Activated CD4-positive, alpha-beta memory T cell treated with anti-CD3 and anti-CD28 coated beads, Interleukin-2, amount 10 ng/mL, durations not matched to agents 7 days and 5 days (primary cell): ENCODE results near the gene PKN1. TPM values are rescaled to one million over a fixed set of nuclear protein-coding genes. Genes with fewer than 3 reads are reported as not detected.
"Not testable (repeated sequence)": the region's sequence is repeated elsewhere in the genome, so short reads cannot be mapped to it uniquely, and the experiment has no call there.

Experiments
- CTCF ChIA-PET: fragments of 350-600 bp; sonication (Branson Sonifier 250); formaldehyde crosslinking; loops from one replicate; lab custom pipeline; 2021; ENCODE audit warnings: antibody characterized with exemption, inconsistent platforms; lab: Charles Lee
- POLR2A ChIA-PET: fragments of 350-600 bp; sonication (Branson Sonifier 250); formaldehyde crosslinking; loops from one replicate; lab custom pipeline; 2021; ENCODE audit warnings: antibody characterized with exemption; lab: Charles Lee
- DNase-seq: peaks from one replicate; pipeline ENCODE4 v3.0.0-alpha.2; 2020
- H3K27ac Mint-ChIP-seq: one replicate; pipeline ENCODE4 v1.8.0; 2021; ENCODE audit warnings: mild to moderate bottlenecking, mixed read lengths
- H3K27me3 Mint-ChIP-seq: one replicate; pipeline ENCODE4 v1.8.0; 2021; ENCODE audit warnings: mixed read lengths
- H3K36me3 Mint-ChIP-seq: one replicate; pipeline ENCODE4 v1.8.0; 2021; ENCODE audit warnings: low read depth, mixed read lengths
- H3K4me1 Mint-ChIP-seq: one replicate; pipeline ENCODE4 v1.8.0; 2021; ENCODE audit warnings: mixed read lengths
- H3K4me3 Mint-ChIP-seq: one replicate; pipeline ENCODE4 v1.8.0; 2021; ENCODE audit warnings: mild to moderate bottlenecking, mixed read lengths
- H3K9me3 Mint-ChIP-seq: one replicate; pipeline ENCODE4 v1.8.0; 2021; ENCODE audit warnings: mixed read lengths
- total RNA-seq, 2 experiments: library from RNA; stranded (reverse); gene quantifications; one replicate each; pipeline ENCODE4 v1.2.3, GENCODE V29; 2021

PKN1 gene
- 100 to 1,000 TPM; 219 to 232 TPM for total RNA-seq

DNA sequence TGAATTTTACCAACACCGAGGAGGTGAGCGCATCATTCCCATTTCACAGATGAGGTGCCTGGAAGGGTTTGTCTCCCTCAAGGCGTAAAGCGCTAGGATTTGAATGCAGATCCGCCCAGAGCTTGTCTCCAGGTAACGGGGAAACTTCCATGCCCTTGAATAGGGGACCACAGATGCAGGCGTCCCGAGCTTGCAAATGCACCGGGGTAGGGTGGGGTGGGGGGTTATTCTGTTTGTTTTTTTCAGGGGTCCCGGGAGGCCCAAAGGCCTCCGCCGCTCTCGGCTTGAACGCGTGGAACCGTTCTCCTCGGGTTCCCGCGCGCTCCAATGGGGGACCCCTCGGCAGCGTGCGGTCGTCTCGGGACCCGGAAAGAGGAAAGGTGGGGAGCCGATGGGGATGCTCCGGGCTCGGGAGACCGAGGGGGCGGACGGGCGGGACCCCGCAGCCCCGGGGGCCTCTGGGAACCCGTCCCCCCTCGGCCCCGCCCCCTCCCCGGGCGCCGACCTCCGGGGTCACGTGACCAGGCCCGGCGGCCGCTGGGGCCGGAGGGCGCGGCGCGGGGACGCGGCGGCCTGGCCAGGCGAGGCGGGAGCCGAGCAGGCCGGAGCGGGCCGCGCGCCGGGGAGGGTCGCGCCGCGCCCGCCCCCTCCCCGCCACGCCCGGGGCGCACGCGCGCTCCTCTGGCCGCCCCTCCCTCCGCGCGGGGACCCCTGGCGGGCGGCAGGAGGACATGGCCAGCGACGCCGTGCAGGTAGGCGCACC, at the start of gene PKN1:
PKN1 (plus strand) TSS at position 516 of the 763 bp plus-strand sequence; CDS start at position 732, 216 bp downstream.
- peaks cover 5% of the 10 kb centered on the region for H3K36me3 Mint-ChIP-seq
- CTCF ChIA-PET = interaction anchor here (0.7 to 3.2 kb wide), 18 partner anchors 9 to 319 kb away, joined by 3 to 25 read pairs (median 5); partner anchors contain the start of genes ASF1B, DDX39A and PTGER1
- H3K4me1 Mint-ChIP-seq = peaks cover 39% of the 10 kb centered on the region

DNA sequence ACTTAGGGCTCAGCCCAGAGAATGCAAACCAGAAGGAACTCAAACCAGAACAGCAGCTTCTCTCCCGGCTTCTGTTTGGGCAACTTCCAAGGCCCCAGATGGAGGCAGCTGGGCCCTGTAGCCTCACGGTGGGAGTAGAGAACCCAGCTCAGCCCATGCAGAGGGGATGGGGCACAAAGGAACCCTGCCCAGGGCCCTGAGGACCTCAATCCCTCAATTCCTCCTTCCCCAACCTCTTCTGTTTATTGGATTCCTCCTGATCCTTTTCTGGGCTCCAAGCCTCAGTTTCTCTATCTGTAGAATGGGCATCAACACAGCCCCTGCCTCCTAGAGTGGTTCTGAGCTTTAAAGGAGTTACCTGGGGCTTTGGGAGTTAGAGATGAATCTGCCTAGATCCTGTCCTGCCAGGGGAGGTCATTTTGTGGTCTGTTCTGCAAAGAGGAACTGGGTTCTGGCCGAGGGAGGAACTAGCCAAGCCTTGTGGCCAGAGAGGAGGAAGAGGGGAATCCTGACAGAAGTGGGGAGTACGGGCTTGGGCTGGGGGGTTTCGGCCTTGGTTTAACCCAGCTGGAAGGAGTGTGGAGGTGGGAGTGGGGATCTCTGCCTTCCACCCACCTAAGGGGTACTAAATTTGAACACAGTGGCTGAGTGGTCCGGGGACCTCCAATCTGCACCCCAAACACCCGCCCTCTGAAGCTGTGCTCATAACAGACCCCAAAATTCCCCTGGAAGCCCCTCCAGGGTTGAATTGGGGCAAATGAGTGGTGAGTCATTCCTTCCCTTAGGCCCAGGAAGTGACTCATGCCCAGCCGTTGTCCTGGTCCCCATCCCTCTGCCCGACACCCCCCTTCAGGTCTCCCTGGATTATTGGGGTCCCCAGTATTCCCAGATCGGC, 49.2 kb upstream of the PKN1 start:
- no peaks in the 10 kb centered on the region for H3K27me3 Mint-ChIP-seq
- peaks cover 57% of the 10 kb centered on the region for H3K36me3 Mint-ChIP-seq
- ChIA-PET POLR2A (interaction anchor here (0.5 to 15.5 kb wide), 9 partner anchors 9 to 308 kb away, joined by 3 to 308 read pairs (median 35); partner anchors contain the start of gene DDX39A), CTCF (interaction anchor here (0.6 to 5.0 kb wide), 10 partner anchors 13 to 247 kb away, joined by 3 to 31 read pairs (median 5); partner anchors contain the start of gene ASF1B)
- peaks cover 38% of the 10 kb centered on the region for H3K4me1 Mint-ChIP-seq
- H3K4me3 Mint-ChIP-seq = peak overlapping the region; percentile 92
- H3K9me3 Mint-ChIP-seq = no peaks in the 10 kb centered on the region
- DNase-seq = peak; percentile 63
- peak overlapping the region; percentile 90 for H3K27ac Mint-ChIP-seq

More for the DNA sequence above, at the start of gene PKN1:
- DNase-seq = peak; percentile 58
- POLR2A ChIA-PET = interaction anchor here (1.1 to 2.7 kb wide), 6 partner anchors 8 to 297 kb away, joined by 3 to 28 read pairs (median 4); partner anchors contain the start of genes ASF1B, DDX39A and GIPC1
- Mint-ChIP-seq H3K4me3 (peak within 1 kb of the TSS; percentile 76), H3K9me3 (no peaks in the 10 kb centered on the region), H3K27ac (peak within 1 kb of the TSS; percentile 74), H3K27me3 (peaks cover 10% of the 10 kb centered on the region)

DNA sequence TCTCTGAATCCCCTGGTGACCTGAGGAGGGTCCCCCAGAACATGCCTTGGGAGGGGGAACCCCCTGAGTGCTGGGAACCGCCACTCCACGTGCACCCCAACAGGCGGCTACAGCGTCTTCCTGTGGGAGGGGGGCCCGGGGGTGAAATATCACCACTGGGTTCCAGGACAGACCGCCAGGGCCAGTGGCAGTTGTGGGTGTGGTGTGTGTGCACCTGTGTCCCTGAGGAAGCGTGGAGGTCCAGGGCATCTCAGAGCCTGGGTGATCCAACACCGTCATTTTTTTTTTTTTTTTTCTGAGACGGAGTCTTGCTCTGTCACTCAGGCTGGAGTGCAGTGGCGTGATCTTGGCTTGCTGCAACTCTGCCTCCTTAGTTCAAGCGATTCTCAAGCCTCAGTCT, 47.6 kb upstream of the PKN1 start:
- Mint-ChIP-seq H3K9me3 (no peaks in the 10 kb centered on the region), H3K36me3 (peaks cover 67% of the 10 kb centered on the region), H3K4me3 (peak overlapping the region; percentile 92), H3K27ac (peak overlapping the region; percentile 90), H3K4me1 (peaks cover 25% of the 10 kb centered on the region), H3K27me3 (no peaks in the 10 kb centered on the region)
- POLR2A ChIA-PET = interaction anchor here (5.1 to 15.5 kb wide), 4 partner anchors 8 to 22 kb away, joined by 35 to 308 read pairs (median 138); no protein-coding TSS in a partner anchor
- DNase-seq = peak; percentile 40
- CTCF ChIA-PET = interaction anchor here (0.7 to 1.4 kb wide), 4 partner anchors 15 to 185 kb away, joined by 3 to 5 read pairs (median 3); no protein-coding TSS in a partner anchor

DNA sequence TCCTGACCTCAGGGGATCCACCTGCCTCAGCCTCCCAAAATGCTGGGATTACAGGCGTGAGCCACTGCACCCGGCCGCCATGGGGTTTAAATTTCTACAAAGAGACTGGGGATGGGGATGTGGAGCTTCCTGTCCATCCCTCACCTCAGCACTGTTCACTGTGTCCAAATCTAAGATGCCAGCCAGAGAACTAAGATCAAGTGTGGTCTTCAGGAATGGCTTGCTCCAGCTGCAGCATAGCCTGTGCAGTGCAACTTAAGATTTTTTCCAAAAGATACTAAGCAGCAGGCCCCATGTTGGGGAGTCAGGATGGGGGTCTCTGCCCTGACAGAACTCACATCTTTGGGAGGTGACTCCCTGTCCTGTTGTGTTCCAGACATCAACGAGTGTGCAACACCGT, 42.6 kb upstream of the PKN1 start:
- Mint-ChIP-seq H3K36me3 (peaks cover 72% of the 10 kb centered on the region), H3K27ac (no peak overlapping the region), H3K9me3 (no peaks in the 10 kb centered on the region), H3K4me3 (no peak overlapping the region), H3K4me1 (peaks cover 17% of the 10 kb centered on the region), H3K27me3 (no peaks in the 10 kb centered on the region)
- CTCF ChIA-PET = interaction anchor here (0.6 to 1.2 kb wide), 2 partner anchors 13 to 29 kb away, joined by 3 read pairs; no protein-coding TSS in a partner anchor
- POLR2A ChIA-PET = interaction anchor here (0.9 to 7.4 kb wide), 4 partner anchors 7 to 19 kb away, joined by 4 to 58 read pairs (median 4); partner anchors contain the start of gene ADGRE5
- DNase-seq = no peak

DNA sequence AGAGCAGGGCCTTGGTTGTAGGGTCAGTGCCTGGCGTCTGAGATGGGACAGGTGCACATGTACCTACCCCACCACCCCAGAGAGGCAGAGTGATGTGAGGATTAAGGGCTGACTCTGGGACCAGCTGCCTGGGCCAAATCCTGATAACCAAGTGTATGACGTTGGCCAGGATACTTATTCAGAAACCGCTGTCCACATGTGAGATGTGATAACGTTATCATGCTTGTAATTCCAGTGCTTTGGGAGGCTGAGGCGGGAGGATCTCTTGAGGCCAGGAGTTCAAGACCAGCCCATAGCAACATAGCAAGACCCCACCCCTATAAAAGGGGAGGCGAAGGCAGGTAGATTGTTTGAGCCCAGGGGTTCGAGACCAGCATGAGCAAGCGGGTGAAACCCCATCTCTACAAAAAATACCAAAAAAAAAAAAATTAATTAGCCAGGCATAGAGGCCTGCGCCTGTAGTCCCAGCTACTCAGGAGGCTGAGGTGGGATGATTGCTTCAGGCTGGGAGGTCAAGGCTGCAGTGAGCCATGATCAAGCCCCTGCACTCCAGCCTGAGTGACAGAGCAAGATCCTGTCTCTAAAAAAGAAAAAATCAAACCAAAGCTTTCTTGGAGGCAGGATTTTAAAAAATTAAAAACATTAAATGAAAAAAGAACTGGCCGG, 41.8 kb upstream of the PKN1 start:
- H3K27ac Mint-ChIP-seq = no peak overlapping the region
- POLR2A ChIA-PET = interaction anchor here (0.9 to 7.4 kb wide), 4 partner anchors 8 to 19 kb away, joined by 4 to 58 read pairs (median 4); partner anchors contain the start of gene ADGRE5
- H3K36me3 Mint-ChIP-seq = peaks cover 76% of the 10 kb centered on the region

DNA sequence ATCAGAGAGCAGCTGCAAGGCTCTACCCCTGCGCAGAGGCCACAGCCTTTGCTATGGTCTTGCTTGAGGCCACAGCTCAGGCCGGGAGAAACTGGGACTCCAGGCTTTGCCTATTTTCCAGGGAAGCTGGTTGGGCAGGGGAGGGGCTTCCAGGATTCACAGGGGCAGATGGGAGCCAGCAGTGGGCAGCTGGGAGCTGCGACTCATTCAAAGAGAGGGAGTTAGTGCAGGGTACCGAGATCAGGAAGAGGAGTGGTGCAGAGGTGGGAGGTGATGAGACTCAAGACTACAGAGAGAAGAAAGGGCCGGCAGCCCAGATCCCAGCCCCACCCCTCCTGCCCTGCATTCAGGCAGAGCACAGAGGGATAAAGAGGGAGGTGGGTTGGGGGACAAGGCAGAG, 39.8 kb upstream of the PKN1 start:
- Mint-ChIP-seq H3K9me3 (no peaks in the 10 kb centered on the region), H3K36me3 (peaks cover 80% of the 10 kb centered on the region), H3K27me3 (no peaks in the 10 kb centered on the region), H3K27ac (no peak overlapping the region), H3K4me3 (no peak overlapping the region), H3K4me1 (peaks cover 18% of the 10 kb centered on the region)
- DNase-seq = no peak
- ChIA-PET CTCF (no interaction called here), POLR2A (interaction anchor here (1.0 to 7.4 kb wide), 6 partner anchors 10 to 38 kb away, joined by 3 to 58 read pairs (median 5); partner anchors contain the start of gene ADGRE5)

More for the DNA sequence above, 41.8 kb upstream of the PKN1 start:
- H3K27me3 Mint-ChIP-seq = no peaks in the 10 kb centered on the region
- no peaks in the 10 kb centered on the region for H3K9me3 Mint-ChIP-seq
- no peak overlapping the region for H3K4me3 Mint-ChIP-seq
- CTCF ChIA-PET = interaction anchor here (0.7 kb wide), 1 partner anchor 248 kb away, joined by 4 read pairs; no protein-coding TSS in a partner anchor
- H3K4me1 Mint-ChIP-seq = peaks cover 16% of the 10 kb centered on the region
- DNase-seq = no peak

DNA sequence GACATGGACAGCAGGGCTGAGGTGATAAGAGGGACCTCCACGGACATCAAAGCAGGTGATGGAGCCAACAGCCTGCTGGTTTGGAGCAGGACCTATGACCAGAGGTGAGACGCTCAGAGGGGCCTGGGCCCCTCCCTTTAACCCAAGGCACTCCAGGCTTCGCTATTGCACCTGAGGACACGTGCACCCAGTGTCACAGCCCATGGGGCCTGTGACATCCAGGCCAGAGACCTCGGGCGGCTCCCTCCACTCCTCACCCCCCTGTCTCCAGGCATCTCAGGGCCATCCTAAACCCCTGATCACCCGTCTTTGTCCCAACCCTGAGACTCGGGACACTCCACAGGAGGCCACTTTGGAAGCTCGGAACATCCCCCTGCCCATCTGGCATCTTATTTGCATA, 38.9 kb upstream of the PKN1 start:
- H3K4me3 Mint-ChIP-seq = no peak overlapping the region
- no peaks in the 10 kb centered on the region for H3K9me3 Mint-ChIP-seq
- DNase-seq = no peak
- H3K36me3 Mint-ChIP-seq = peaks cover 82% of the 10 kb centered on the region
- POLR2A ChIA-PET = interaction anchor here (1.2 to 7.4 kb wide), 6 partner anchors 11 to 31 kb away, joined by 3 to 58 read pairs (median 4); partner anchors contain the start of gene ADGRE5
- peaks cover 14% of the 10 kb centered on the region for H3K4me1 Mint-ChIP-seq
- CTCF ChIA-PET = interaction anchor here (0.6 to 1.1 kb wide), 2 partner anchors 29 to 33 kb away, joined by 4 to 6 read pairs; no protein-coding TSS in a partner anchor
- H3K27ac Mint-ChIP-seq = no peak overlapping the region
- no peaks in the 10 kb centered on the region for H3K27me3 Mint-ChIP-seq

DNA sequence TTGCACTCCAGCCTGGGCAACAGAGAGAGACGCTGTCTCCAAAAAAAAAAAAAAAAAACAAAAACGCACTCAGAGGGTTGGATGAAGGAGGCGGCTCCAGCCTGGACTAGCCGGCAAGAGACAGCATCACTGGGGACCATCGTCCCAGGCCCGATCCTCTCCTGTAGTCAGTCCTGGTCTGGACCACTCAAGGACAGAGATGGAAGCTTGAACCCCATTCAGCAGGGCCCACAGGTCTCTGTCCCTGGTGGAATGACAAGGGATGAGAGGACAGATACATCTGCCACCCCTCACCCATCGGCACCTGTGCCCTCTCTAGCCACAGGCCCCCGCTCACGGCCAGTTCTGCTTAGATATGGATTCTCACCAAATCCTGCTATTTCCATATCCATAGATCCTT, 37.8 kb upstream of the PKN1 start:
- H3K27me3 Mint-ChIP-seq = no peaks in the 10 kb centered on the region
- ChIA-PET POLR2A (interaction anchor here (1.1 to 7.4 kb wide), 5 partner anchors 10 to 32 kb away, joined by 3 to 58 read pairs (median 4); partner anchors contain the start of gene ADGRE5), CTCF (interaction anchor here (1.2 kb wide), 1 partner anchor 11 kb away, joined by 3 read pairs; no protein-coding TSS in a partner anchor)
- H3K27ac Mint-ChIP-seq = no peak overlapping the region
- H3K4me3 Mint-ChIP-seq = no peak overlapping the region
- peaks cover 14% of the 10 kb centered on the region for H3K4me1 Mint-ChIP-seq
- DNase-seq = no peak
- H3K9me3 Mint-ChIP-seq = no peaks in the 10 kb centered on the region
- peaks cover 75% of the 10 kb centered on the region for H3K36me3 Mint-ChIP-seq

DNA sequence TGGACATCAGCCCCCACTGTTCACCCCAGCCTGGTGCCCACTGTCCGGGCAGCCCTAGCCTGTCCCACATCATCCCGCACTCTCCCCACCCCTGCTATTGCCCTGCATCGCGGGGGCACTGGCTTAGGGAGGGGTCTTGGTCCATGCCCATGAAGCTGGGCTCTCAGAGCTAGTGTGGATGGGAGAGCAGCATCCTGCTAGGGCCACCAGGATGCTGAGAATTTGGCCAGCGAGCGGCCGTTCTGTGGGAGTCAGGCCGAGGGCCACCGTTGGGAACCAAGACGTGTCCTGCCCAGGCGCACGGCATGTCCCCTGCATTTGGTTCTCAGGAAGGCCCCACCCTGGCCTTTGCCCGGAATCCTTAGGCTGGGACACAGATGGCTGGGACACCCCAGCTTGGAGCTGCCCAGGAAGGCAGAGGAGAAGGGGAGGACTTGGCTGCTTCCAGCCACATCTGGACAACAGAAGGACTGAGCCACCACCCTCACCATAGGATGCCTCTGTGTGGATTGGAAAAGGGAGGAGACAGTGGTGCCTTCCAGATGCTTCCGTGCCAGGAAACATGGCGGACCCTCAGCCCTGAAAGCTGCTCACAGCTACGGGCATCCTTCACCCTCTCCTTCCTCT, 37.3 kb upstream of the PKN1 start:
- H3K4me1 Mint-ChIP-seq = peaks cover 11% of the 10 kb centered on the region
- peaks cover 74% of the 10 kb centered on the region for H3K36me3 Mint-ChIP-seq
- H3K27me3 Mint-ChIP-seq = no peaks in the 10 kb centered on the region
- no peak overlapping the region for H3K4me3 Mint-ChIP-seq
- no peak overlapping the region for H3K27ac Mint-ChIP-seq
- DNase-seq = no peak
- ChIA-PET CTCF (interaction anchor here (0.7 to 1.2 kb wide), 2 partner anchors 11 to 12 kb away, joined by 3 to 4 read pairs; no protein-coding TSS in a partner anchor), POLR2A (interaction anchor here (0.6 to 7.4 kb wide), 5 partner anchors 9 to 32 kb away, joined by 3 to 58 read pairs (median 4); partner anchors contain the start of gene ADGRE5)
- H3K9me3 Mint-ChIP-seq = no peaks in the 10 kb centered on the region

DNA sequence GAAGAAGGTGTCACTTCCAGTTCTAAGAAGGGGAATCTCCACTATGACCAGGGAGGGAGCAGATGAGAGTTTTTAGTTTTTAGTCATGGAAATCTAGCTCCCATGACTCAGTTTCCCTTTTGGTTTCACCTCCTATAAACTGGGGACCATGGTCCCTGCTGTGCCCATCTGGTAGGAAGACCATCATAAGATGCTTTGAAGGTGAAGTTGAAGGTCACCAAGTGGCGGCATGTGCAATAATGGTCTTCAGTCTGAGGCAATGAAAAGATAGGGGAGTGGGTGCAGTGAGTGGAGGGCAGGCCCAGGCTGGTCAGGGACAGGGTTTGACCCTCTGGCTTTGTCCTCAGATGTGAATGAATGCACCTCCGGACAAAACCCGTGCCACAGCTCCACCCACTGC, 36.4 kb upstream of the PKN1 start:
- H3K4me3 Mint-ChIP-seq, H3K27me3 Mint-ChIP-seq, DNase-seq, CTCF ChIA-PET, H3K9me3 Mint-ChIP-seq, H3K27ac Mint-ChIP-seq, H3K4me1 Mint-ChIP-seq: not testable (repeated sequence)
- H3K36me3 Mint-ChIP-seq = peaks cover 74% of the 10 kb centered on the region
- POLR2A ChIA-PET = interaction anchor here (0.6 to 7.4 kb wide), 4 partner anchors 8 to 14 kb away, joined by 3 to 58 read pairs (median 4); partner anchors contain the start of gene ADGRE5

DNA sequence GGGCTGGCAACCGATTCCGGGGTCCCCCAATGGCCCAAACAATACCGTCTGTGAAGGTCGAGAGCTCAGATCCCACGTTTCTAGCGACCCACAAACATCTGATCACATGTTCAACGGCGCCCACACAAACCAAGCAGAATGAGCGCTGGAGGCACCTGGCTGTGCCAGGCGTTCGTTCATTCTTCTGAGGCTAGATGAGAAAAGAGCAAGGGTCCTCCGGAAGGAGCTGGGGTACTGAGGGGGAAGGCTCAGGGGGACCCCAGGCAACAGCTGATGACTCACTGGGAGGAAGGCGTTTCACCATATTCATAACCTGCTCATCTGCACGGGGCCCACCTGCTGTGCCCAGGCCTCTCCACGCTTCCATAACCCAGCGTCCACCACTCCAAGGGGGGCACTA, 35.9 kb upstream of the PKN1 start:
- H3K4me1 Mint-ChIP-seq, H3K27me3 Mint-ChIP-seq, DNase-seq, H3K9me3 Mint-ChIP-seq, CTCF ChIA-PET, H3K27ac Mint-ChIP-seq, H3K4me3 Mint-ChIP-seq: not testable (repeated sequence)
- POLR2A ChIA-PET = interaction anchor here (0.6 to 7.4 kb wide), 5 partner anchors 8 to 15 kb away, joined by 3 to 58 read pairs (median 5); partner anchors contain the start of gene ADGRE5
- peaks cover 75% of the 10 kb centered on the region for H3K36me3 Mint-ChIP-seq
